ENCODE data around the gene PODXL2.

DNA sequence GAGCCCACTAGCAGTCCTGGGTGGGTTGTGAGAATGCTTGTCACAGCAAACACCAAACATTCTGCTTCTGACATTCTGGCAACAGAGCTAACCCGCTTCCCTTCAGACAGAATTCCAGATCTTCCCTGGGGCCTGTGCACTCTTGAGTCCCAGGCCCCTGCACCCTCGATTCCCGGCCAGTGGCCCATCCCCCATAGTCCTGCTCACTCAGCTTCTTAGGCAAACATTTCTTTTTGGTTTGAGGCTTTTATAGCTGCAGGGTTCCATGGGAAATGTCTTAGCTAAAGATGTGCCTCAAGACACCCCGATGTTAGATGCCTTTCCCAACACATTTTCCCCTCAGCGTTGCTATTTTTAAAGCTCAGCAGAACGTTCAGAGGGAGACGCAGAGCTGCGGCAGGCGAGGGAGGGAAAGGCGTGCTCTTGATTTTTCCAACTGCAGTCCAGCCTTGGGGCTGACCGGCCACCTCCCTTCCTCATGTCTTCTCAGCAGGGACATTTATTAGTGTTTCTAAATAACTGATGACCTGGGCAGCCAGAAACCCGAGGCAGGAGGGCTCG, 78.9 kb downstream of the PODXL2 start:
- no peak for TF ChIP-seq SUZ12 (IDR thresholded peaks at IDR 0.05)
- no peak for TF ChIP-seq TARDBP (IDR thresholded peaks at IDR 0.05)
- no peak for TF ChIP-seq FOXK2 (IDR thresholded peaks at IDR 0.05)
- no peak for TF ChIP-seq SP1 (IDR thresholded peaks at IDR 0.05)
